Prostate gland (tissue), 2 donors: ENCODE data around the gene SLC15A2. TPM values are rescaled to one million over a fixed set of nuclear protein-coding genes. Genes with fewer than 3 reads are reported as not detected.

Experiments used
- DNase-seq: peaks from one replicate; pipeline ENCODE4 v3.0.0-alpha.2; 2019; ENCODE audit warnings: low spot score
- H3K27ac ChIP-seq, 2 donors: fragments of 200-600 bp; sonication (generic); 2 replicates each; pipeline ENCODE4 v1.5.1; 2017 to 2019
- H3K27me3 ChIP-seq: fragments of 200-600 bp; sonication (generic); replicated peaks from 2 replicates; pipeline ENCODE4 v1.5.1; 2019; ENCODE audit not compliant: insufficient read depth
- H3K36me3 ChIP-seq, 2 donors: fragments of 200-600 bp; sonication (generic); 1 replicate in 1 of 2; 2 replicates in 1 of 2; pipeline versions ENCODE4 v1.5.1 to v1.8.1; 2017 to 2019
- H3K4me1 ChIP-seq: fragments of 200-600 bp; sonication (generic); replicated peaks from 2 replicates; pipeline ENCODE4 v1.5.1; 2019
- H3K4me3 ChIP-seq, 2 donors: fragments of 200-600 bp; sonication (generic); 2 replicates each; pipeline ENCODE4 v1.5.1; 2017 to 2019
- H3K9me3 ChIP-seq: fragments of 200-600 bp; sonication (generic); 2 replicates; pipeline ENCODE4 v1.5.1; 2017
- CTCF ChIP-seq, 4 experiments: fragments of 200-600 bp in 2 of 4; fragments of 450-650 bp in 2 of 4; sonication (generic) in 2 of 4; IDR thresholded peaks; 1 replicate in 3 of 4; 2 replicates in 1 of 4; pipeline ENCODE4 v1.5.1; 2016 to 2019; ENCODE audit warnings: antibody characterized with exemption in 4 of 4, mild to moderate bottlenecking in 2 of 4, moderate library complexity in 2 of 4
- POLR2A ChIP-seq: fragments of 450-650 bp; IDR thresholded peaks from one replicate; pipeline ENCODE4 v1.6.1; 2016; ENCODE audit warnings: antibody characterized with exemption, mild to moderate bottlenecking
- POLR2AphosphoS5 ChIP-seq: sonication (generic); formaldehyde crosslinking; IDR thresholded peaks from one replicate; pipeline ENCODE4 v1.6.1; 2017; ENCODE audit warnings: antibody characterized with exemption
- WGBS: methylation state at CpG from one replicate; pipeline ENCODE4 v1.1.5; 2018; 5-methylcytosine and 5-hydroxymethylcytosine counted together
- intact Hi-C: fragments of 100-400 bp; cut with DNase I; formaldehyde crosslinking; loops from one replicate; pipeline ENCODE4 v1.14.2; 2022
- total RNA-seq, 2 donors: library from RNA; depleted of rRNA; stranded (reverse); fragments of >200 nt; gene quantifications; one replicate each; pipeline ENCODE4 v1.1.0, GENCODE V29; 2016

The SLC15A2 gene
- total RNA-seq, 2 donors from 2014 or later: 44.1 to 51.1 TPM

GRCh38 chr3:121957674-121958415 is 63.6 kb downstream of the SLC15A2 start:
- peak overlapping the region in 1 of 2 donors; percentile 16 for H3K27ac ChIP-seq
- no peaks in the 10 kb centered on the region for H3K9me3 ChIP-seq
- H3K4me3 ChIP-seq: no peak overlapping the region
- intact Hi-C loops: no loop called here
- H3K36me3 ChIP-seq: no peaks in the 10 kb centered on the region
- H3K27me3 ChIP-seq: no peaks in the 10 kb centered on the region
- WGBS: 91% methylated on average over 2 of the region's 2 CpGs
- DNase-seq: no peak
- TF ChIP-seq POLR2AphosphoS5 (no peak), POLR2A (no peak), CTCF (IDR thresholded peaks at IDR 0.05) (no peak)
- H3K4me1 ChIP-seq: no peaks in the 10 kb centered on the region

- no peak overlapping the region for H3K27ac ChIP-seq
- no peaks in the 10 kb centered on the region for H3K4me1 ChIP-seq
- no peaks in the 10 kb centered on the region for H3K36me3 ChIP-seq
- intact Hi-C loops: no loop called here
- no peak for DNase-seq
- no peaks in the 10 kb centered on the region for H3K27me3 ChIP-seq
- H3K9me3 ChIP-seq: no peaks in the 10 kb centered on the region
- TF ChIP-seq POLR2AphosphoS5 (no peak), CTCF (IDR thresholded peaks at IDR 0.05) (no peak), POLR2A (no peak)
- H3K4me3 ChIP-seq: no peak overlapping the region
- WGBS: 75% methylated on average over 3 of the region's 3 CpGs
Observed at GRCh38 chr3:121958801-121959200, 64.6 kb downstream of the SLC15A2 start.

GRCh38 chr3:121961283-121961682 is 67.1 kb downstream of the SLC15A2 start:
- intact Hi-C loops: no loop called here
- DNase-seq: no peak
- H3K4me1 ChIP-seq: no peaks in the 10 kb centered on the region
- H3K36me3 ChIP-seq: no peaks in the 10 kb centered on the region
- no peak overlapping the region for H3K4me3 ChIP-seq
- TF ChIP-seq POLR2AphosphoS5 (no peak), POLR2A (no peak), CTCF (IDR thresholded peaks at IDR 0.05) (no peak)
- no peaks in the 10 kb centered on the region for H3K27me3 ChIP-seq
- H3K9me3 ChIP-seq: no peaks in the 10 kb centered on the region
- H3K27ac ChIP-seq: peak overlapping the region in 1 of 2 donors; percentile 12

GRCh38 chr3:121962443-121962842 is 68.2 kb downstream of the SLC15A2 start:
- Histone ChIP-seq H3K4me1 (no peaks in the 10 kb centered on the region), H3K27me3 (no peaks in the 10 kb centered on the region), H3K27ac (no peak overlapping the region), H3K4me3 (no peak overlapping the region), H3K36me3 (no peaks in the 10 kb centered on the region), H3K9me3 (no peaks in the 10 kb centered on the region)
- TF ChIP-seq POLR2AphosphoS5 (no peak), POLR2A (no peak), CTCF (IDR thresholded peaks at IDR 0.05) (no peak)
- DNase-seq: no peak
- intact Hi-C loops: no loop called here

- intact Hi-C loops: no loop called here
- H3K4me3 ChIP-seq: no peak overlapping the region
Observed at GRCh38 chr3:121963608-121964007, 69.4 kb downstream of the SLC15A2 start.

More at GRCh38 chr3:121963608-121964007, 69.4 kb downstream of the SLC15A2 start:
- H3K27ac ChIP-seq: no peak overlapping the region
- TF ChIP-seq POLR2A (no peak), POLR2AphosphoS5 (no peak), CTCF (IDR thresholded peaks at IDR 0.05) (no peak)
- no peaks in the 10 kb centered on the region for H3K4me1 ChIP-seq
- 88% methylated on average over 1 of the region's 1 CpG for WGBS
- no peaks in the 10 kb centered on the region for H3K9me3 ChIP-seq
- DNase-seq: no peak
- H3K27me3 ChIP-seq: no peaks in the 10 kb centered on the region
- H3K36me3 ChIP-seq: no peaks in the 10 kb centered on the region
